Lower leg skin (tissue), 4 donors: ENCODE results near the gene ZNF653. TPM values are rescaled to one million over a fixed set of nuclear protein-coding genes. Genes with fewer than 3 reads are reported as not detected.
"Not testable (repeated sequence)": the region's sequence is repeated elsewhere in the genome, so short reads cannot be mapped to it uniquely, and the experiment has no call there.

ENCODE experiments used
- DNase-seq, 2 donors: peaks; one replicate each; pipeline ENCODE4 v3.0.0-alpha.2; 2019; ENCODE audit warnings: low spot score in 2 of 2
- H3K4me3 ChIP-seq: fragments of 200-600 bp; sonication (generic); 2 replicates; pipeline ENCODE4 v1.5.1; 2017; ENCODE audit warnings: mild to moderate bottlenecking, low read depth; ENCODE audit not compliant: poor library complexity, severe bottlenecking
- POLR2A ChIP-seq, 2 donors: fragments of 450-650 bp; IDR thresholded peaks; one replicate each; pipeline ENCODE4 v1.6.1; 2016 to 2017; ENCODE audit warnings: antibody characterized with exemption in 2 of 2, mild to moderate bottlenecking in 1 of 2, moderate library complexity in 1 of 2
- WGBS, 2 donors: methylation state at CpG; one replicate each; pipeline ENCODE4 v1.1.5; 2018; 5-methylcytosine and 5-hydroxymethylcytosine counted together
- intact Hi-C: fragments of 100-400 bp; cut with DNase I; formaldehyde crosslinking; loops from one replicate; pipeline ENCODE4 v1.15.0; 2023; ENCODE audit warnings: low total_unique reads
- total RNA-seq, 4 donors: library from RNA; depleted of rRNA; stranded (reverse); fragments of >200 nt; gene quantifications; one replicate each; pipeline ENCODE4 v1.1.0, GENCODE V29; 2016
- TF ChIP-seq, protein P1 (sequence below), 3 donors: fragments of 450-650 bp; IDR thresholded peaks; one replicate each; pipeline ENCODE4 v1.5.1; 2016; ENCODE audit warnings: antibody characterized with exemption in 3 of 3, mild to moderate bottlenecking in 3 of 3, moderate library complexity in 2 of 3

ZNF653 gene
- total RNA-seq, 4 donors from 2014 or later: 8.4 to 16.9 (median 11.6) TPM

DNA sequence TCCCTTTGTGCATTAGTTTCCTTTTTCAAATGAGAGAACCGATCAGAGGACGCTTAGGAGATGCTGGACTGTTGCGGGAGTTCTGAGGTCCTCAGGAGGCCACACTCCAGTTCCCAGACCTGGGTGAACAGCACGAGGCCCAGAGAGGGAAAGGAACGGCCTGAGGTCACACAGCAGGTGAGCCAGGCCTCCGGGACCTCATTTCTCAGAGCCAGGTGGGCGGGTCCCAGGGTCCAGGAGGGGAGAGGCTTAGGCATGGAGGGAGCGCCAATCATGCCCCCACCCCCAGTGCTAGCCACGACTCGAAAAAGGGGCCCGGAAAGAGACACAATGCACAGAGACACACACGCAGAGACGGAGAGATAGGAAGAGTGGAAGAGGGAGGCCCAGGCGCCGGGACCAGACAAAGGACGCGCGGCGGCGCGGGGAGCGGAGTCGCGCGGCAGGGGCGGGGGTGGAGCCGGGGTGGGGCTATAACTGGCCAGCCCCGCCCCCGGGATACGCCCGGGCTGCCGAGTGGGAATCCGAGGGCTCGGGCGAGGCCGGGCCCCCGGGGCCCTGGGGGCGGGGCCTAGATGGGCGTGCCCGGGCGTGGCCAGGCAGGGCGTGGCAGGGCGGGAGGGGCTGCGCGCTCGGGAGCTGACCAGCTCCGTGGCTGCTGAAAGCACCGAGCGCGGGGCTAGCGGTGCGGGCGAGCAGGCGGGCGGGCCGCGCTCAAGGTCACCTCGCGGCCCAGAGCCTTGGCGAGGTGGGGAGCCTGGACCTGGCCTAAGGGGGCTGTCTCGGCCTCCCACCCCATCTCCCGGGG is 26.3 kb downstream of the ZNF653 start:
- TF ChIP-seq POLR2A (IDR thresholded peaks at IDR 0.05): no peak
- TF ChIP-seq, protein P1, sequence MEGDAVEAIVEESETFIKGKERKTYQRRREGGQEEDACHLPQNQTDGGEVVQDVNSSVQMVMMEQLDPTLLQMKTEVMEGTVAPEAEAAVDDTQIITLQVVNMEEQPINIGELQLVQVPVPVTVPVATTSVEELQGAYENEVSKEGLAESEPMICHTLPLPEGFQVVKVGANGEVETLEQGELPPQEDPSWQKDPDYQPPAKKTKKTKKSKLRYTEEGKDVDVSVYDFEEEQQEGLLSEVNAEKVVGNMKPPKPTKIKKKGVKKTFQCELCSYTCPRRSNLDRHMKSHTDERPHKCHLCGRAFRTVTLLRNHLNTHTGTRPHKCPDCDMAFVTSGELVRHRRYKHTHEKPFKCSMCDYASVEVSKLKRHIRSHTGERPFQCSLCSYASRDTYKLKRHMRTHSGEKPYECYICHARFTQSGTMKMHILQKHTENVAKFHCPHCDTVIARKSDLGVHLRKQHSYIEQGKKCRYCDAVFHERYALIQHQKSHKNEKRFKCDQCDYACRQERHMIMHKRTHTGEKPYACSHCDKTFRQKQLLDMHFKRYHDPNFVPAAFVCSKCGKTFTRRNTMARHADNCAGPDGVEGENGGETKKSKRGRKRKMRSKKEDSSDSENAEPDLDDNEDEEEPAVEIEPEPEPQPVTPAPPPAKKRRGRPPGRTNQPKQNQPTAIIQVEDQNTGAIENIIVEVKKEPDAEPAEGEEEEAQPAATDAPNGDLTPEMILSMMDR (IDR thresholded peaks at IDR 0.05): no peak
- DNase-seq: no peak
- intact Hi-C loops: no loop called here
- 28 to 35% methylated on average over 36 to 37 of the region's 62 CpGs for WGBS, 2 donors
- no peak overlapping the region for H3K4me3 ChIP-seq

DNA sequence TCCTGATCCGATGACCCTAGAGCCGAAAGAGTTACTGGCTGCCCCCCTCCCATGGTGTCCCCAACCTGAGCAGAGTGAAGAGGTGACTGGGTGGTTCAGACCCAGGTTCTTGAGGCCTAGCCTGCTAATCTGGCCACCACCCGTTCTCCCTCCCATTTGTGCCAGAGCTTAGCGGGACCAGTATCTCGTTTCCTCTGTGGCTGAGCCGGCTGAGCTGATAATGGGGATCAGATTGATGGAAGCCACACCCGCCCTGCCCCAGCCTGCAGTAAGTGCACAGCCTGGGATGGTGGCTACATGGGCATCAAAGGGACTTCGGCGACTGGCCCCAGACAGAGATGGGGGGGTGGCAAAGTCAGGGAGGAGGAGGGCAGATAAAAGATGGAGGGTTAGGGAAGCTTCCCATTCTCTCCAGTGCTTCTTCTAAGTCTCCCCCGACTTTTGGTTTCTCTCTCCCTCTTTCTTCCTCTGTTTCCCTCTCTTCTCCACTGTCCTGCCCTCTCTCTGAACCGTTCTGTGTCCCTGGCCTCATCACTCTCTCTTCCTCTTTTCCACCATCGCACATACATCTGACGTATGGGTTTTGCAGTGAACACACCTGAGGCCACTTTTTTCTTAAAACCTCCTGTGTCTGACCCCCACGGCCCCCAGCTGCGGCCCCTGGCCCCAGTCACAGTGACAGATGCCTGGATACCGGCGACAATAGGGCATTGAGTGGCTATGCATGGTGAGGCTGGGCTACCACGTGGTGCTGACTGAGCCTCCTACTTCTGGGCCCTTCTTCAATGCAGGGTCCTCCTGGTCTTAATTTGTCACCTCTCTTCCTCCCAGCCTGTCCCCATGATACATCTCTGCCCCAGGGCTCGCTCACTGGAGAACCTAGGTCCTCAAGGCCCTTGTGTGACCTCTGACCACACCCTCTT is 27.2 kb downstream of the ZNF653 start:
- no peak for TF ChIP-seq POLR2A (IDR thresholded peaks at IDR 0.05)
- TF ChIP-seq, protein P1 (IDR thresholded peaks at IDR 0.05): no peak
- intact Hi-C loops: no loop called here
- DNase-seq: no peak
- WGBS, 2 donors: 56 to 68% methylated on average over 19 of the region's 19 CpGs
- no peak overlapping the region for H3K4me3 ChIP-seq

DNA sequence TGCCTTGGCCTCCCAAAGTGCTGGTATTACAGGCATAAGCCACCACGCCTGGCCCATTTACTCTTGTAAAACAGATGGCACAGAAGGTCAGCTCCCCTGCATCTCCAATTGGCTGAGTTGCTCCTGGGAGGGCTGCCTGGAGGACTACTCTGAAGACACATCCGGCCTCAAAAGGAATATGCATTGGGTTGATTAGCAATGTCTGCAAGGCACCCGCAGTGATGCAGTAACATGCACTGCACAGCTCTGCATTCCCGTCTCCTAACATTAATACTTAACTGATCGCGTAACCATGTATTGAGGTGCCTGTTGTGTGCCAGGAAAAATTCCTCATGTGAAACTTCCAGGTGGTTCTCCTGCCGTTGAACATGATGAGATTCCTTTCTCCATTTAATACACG is 29.8 kb downstream of the ZNF653 start:
- WGBS, 2 donors: 70 to 81% methylated on average over 8 of the region's 8 CpGs
- DNase-seq: no peak
- no peak overlapping the region for H3K4me3 ChIP-seq
- TF ChIP-seq, protein P1 (IDR thresholded peaks at IDR 0.05): no peak
- no peak for TF ChIP-seq POLR2A (IDR thresholded peaks at IDR 0.05)
- intact Hi-C loops: no loop called here

DNA sequence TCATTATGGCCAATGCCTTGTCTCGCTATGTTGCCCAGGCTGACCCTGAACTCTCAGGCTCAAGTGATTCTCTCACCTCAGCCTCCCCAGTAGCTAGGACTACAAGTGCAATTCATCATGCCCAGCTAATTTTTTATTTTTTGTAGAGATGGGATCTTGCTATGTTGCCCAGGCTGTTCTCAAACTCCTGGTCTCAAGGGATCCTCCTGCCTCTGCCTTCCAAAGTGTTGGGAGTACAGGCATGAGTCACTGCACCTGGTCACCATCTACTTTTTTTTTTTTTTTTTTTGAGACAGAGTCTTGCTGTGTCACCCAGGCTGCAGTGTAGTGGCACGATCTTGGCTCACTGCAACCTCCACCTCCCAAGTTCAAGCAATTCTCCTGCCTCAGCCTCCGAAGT is 30.3 kb downstream of the ZNF653 start:
- DNase-seq, H3K4me3 ChIP-seq, intact Hi-C loops: not testable (repeated sequence)
- whole genome bisulfite sequencing, 2 donors: 94 to 95% methylated on average over 3 of the region's 3 CpGs

DNA sequence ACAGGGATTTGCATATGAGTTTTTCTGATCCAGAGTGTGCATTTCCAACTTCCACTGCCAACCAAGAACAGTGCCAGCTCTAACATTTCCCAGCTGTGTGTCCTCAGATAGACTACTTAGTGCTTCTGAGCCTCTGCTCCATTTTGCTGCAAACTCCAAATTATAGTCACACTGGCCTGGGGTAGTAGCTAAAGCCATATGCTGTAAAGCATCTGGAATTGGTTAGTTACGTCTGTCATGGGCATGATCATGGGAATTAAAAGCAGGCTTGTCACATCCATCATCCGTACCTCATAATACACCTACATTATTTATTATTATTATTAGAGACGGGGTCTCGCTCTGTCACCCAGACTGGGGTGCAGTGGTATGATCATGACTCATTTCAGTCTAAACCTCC is 31.9 kb downstream of the ZNF653 start:
- intact Hi-C loops: no loop called here
- TF ChIP-seq, protein P1 (IDR thresholded peaks at IDR 0.05): no peak
- TF ChIP-seq POLR2A (IDR thresholded peaks at IDR 0.05): no peak
- WGBS, 2 donors: 48 to 67% methylated on average over 4 of the region's 4 CpGs
- no peak overlapping the region for H3K4me3 ChIP-seq
- no peak for DNase-seq

DNA sequence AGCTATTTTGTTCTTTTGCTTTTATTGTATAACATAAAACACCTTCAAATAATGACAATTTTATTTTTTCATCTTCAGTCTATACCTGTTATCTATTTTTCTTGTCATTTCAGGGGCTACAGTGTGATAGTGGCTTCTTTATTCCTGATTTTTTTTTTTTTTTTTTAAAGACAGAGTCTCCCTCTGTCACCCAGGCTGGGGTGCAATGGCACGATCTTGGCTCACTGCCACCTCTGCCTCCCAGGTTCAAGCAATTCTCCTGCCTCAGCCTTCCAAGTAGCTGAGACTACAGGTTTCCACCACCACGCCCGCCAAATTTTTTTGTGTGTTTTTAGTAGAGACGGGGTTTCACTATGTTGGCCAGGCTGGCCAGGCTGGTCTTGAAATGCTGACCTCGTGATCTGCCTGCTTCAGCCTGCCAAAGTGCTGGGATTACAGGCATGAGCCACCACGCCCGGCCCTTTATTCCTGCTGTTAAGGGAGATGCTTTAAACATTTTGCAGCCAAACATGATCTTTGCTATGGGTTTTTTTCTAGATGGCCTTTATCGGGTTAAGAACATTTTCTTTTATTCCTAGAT is 37.3 kb downstream of the ZNF653 start:
- DNase-seq, intact Hi-C loops, H3K4me3 ChIP-seq: not testable (repeated sequence)
- 29 to 38% methylated on average over 8 of the region's 8 CpGs for WGBS, 2 donors
